Right ventricle myocardium inferior (tissue), 1 donor: ENCODE measurements around the gene MRPL45. TPM values are rescaled to one million over a fixed set of nuclear protein-coding genes. Genes with fewer than 3 reads are reported as not detected.
A peak's percentile ranks its signal among the peaks of the same experiment; 100 is the strongest.

Experiments
- ATAC-seq: fragments of 200-7000 bp; cut with Tn5 transposase; one replicate; pipeline ENCODE4 v1.9.1; 2020; ENCODE audit warnings: mild to moderate bottlenecking, moderate library complexity
- DNase-seq: peaks from one replicate; pipeline ENCODE4 v3.0.0; 2021; ENCODE audit errors: missing footprints
- intact Hi-C: fragments of 100-400 bp; cut with DNase I; formaldehyde crosslinking; loops from one replicate; pipeline ENCODE4 v1.11.0; 2022
- total RNA-seq: library from RNA; stranded (reverse); fragmentation: NEBNext Ultra II Directional; extraction: Animal tissue kit (Norgen Biotek cat#: 25700); gene quantifications from one replicate; pipeline ENCODE4 v1.2.1, GENCODE V29; 2021
- donor health status: DM: no; HTN: yes; CAD: no; lungs with severe emphysema.

The MRPL45 gene
- total RNA-seq, 1 donor from 2014 or later, result 36.9 TPM

DNA sequence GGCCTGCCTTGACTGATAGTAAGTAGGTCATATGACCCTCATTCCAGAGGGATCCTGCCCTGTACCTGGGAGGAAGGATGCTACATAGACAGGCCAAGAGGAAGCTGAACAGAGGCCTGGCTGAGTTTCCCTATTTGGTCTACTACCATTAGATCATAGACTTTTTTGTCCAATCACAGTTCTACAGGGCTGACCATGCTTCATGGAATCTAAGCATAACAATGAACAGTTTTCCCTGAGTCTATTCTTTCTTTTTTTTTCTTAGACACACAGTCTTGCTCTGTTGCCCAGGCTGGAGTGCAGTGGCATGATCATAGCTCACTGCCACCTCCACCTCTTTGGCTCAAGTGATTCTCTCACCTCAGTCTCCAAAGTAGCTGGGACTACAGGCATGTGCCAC is 42.9 kb downstream of the MRPL45 start:
- intact Hi-C loops, result no loop called here
- ATAC-seq, result no peak

DNA sequence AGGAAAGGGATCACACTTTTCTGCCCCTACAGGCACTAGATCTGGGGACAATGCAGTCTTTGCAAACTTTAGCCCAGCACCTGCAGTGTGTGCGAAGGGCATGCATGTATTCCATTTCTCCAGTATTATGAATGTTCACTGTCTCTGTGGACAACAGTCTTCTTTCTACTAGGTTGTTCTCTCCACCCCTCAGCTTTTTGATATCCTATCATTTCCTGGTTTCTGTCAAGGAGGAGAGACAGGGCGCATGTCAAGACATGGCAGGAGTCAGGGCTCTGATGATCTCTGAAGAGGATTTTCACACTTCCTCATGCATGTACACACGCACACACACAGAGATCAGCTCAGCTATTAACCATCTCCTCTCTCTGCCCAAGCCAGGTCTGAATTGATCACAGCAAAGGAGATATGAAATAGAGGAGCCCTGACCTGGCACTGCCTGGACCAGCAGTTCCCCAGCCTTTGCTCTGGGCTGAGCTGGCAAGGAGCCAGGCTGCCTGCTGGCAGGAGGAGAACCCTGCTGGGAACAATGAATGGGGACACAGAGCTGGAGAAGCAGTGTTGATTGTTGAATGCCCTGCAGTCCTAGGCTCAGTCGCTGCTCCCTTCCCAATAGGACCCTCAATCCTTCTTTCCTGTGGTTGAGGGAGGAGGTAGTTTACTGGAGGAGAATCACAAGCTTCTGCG is 44.2 kb downstream of the MRPL45 start:
- ATAC-seq (peak; percentile 79), DNase-seq (peak; percentile 81)
- intact Hi-C loops, result no loop called here

More for the DNA sequence above, 42.9 kb downstream of the MRPL45 start:
- no peak for DNase-seq

DNA sequence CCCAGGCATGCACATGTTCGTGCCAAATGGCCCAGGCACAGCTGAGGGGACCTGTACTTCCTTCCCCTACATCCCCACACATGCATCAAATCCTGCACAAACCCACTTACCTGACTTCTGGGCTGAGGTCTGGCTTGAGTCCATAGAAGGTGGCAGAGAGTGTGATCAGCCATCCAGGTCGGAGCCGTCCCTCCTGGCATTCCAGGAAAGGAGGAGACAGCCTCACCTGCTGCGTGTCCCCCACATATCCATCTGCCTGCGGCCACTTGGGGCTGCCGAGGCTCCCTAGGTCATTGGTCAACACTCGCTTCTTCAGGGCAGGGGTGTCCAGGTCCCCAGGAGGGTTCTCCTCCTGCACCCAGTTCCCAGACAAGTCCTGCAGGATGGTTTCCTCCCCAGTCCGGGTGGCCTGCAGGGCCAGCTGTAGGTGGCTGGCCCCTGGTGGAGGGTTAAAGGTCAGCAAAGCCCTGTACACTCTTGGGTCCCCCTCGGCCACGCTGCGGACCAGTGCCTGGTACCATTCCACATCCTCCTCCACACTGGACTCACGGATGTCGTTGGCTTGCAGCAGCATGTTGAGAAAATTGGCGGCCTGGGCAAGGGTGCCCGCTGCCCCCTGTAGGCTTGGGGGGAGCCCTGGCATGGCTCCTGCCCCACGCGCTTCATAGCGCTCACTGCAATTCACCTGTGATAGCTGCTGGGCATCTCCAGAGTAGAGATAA is 46.1 kb downstream of the MRPL45 start:
- DNase-seq (no peak), ATAC-seq (no peak)
- intact Hi-C loops, result no loop called here

DNA sequence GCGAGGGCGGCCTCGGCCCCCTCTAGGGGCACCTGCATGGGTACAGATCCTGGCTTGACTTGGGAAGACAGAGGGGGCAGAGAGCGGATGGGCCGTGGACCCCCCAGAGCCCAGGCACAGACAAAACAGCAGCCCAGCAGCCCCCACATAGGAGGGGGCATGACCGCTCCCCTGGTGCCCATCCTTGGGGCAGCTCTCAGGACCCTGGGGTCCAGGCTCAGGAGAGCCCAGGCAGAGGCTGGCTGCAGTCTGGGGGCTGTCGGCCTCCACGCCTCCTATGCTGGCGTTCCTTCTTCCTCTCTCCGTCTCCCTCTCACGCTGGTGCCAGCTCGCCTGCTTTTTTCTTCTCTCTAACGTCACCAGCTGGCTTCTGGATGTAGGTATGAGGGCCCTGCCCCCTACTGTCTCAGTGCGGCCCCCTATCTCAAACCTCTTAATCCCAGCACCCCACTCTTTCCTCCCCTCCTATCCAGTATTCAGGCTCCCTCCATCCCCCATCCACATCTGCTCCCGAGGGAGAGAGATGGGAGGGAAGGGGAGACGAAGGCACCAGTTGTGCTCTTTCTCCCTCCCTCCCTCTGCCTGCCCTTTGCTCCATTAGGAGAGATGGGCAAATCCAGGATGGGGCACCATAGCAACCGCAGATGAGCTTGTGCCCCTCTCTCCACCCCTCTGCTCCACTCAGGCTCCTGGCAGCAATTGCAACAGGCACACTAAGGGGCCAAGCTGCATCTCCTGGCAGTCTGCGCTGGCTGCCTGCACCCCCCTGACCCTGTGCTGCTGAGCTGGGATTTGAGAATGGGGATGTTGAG is 46.8 kb downstream of the MRPL45 start, which contains the start of gene GPR179:
Gene GPR179 (minus strand): TSS at position 349 of the 812 bp plus-strand sequence. CDS start 167 bp downstream, at position 182.
- ATAC-seq (no peak), DNase-seq (no peak)
- intact Hi-C loops, result no loop called here

DNA sequence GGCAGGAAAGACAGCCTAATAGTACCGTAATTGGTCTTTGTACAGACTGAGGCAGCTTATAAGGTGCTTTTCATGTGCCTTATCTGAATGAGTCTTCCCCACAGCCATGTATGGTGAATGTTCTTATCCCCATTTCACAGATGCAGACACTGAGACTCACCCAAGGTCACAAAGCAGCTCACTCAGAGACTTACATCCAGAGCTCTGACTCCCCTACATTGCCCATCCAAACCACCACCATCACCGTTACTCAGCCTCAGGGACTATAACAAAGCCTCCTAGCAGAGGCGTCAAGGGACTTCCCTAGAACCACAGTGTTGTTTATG is 47.4 kb downstream of the MRPL45 start:
- intact Hi-C loops, result no loop called here
- ATAC-seq, result no peak

DNA sequence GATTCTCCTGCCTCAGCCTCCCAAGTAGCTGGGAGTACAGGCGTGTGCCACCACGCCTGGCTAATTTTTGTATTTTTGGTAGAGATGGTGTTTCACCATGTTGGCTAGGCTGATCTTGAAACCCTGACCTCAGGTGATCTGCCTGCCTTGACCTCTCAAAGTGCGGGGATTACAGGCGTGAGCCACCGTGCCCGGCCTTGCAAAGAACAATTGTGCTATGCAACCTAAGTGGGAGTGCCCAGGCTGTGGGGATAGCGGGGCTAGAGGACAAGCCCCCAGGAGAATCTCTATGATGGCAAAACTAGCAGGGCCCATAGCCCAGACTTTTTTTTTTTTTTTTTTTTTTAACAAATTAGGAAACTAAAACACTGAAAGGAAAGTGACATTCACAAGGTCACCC is 48.8 kb downstream of the MRPL45 start:
- intact Hi-C loops, result no loop called here
- ATAC-seq (no peak), DNase-seq (no peak)

More for the DNA sequence above, 47.4 kb downstream of the MRPL45 start:
- no peak for DNase-seq

DNA sequence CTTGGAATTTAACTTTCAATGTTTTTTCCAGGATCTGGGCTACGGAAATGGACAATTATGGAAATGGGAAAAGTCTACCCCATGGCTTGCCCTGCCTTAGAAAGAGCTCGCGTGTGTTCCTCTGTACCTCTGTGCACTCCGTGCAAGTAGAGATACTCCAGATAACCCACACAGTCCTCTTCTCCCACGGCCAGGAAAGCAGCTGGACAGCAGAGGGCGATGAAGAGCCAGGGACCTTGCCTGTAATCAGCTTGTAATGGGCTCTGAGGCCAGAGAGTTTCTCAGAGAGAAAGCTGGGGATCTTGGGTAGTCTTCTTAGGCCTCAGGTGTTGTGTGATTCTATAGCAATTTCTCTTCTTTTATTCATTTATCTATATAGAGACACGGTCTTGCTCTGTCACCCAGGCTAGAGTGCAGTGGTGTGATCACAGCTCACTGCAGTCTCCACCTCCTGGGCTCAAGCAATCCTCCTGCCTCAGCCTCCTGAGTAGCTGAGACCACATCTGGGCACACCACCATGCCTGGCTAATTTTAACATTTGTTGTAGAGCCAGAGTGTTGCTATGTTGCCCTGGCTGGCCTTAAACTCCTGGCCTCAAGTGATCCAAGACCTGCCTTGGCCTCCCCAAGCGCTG is 52.2 kb downstream of the MRPL45 start:
- peak; percentile 54 for ATAC-seq
- intact Hi-C loops, result loop anchor here (1.0 kb wide), 1 partner anchor 65 kb away; no protein-coding TSS in a partner anchor
- peak; percentile 88 for DNase-seq

DNA sequence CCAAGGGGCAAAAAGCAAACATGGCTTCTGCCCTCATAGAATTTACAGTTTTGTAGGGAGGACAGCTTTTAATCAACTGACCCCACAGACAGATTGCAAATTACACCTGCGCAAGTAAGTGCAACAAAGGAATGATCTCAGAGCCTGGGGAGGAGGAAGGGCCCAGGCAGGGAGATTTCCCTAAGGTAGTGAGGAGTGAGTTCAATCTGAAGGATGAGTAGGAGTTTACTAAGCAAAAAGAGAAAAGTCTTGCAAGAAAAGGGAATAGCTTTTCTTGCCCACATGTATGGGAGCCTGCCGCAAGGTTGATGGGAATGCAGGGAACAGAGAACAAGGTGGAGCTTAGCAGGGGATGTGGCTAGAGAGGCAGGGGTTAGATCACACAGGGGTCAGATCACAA is 53.1 kb downstream of the MRPL45 start:
- DNase-seq (no peak), ATAC-seq (no peak)
- intact Hi-C loops, result loop anchor here (10.0 kb wide), 2 partner anchors 155 to 315 kb away; no protein-coding TSS in a partner anchor

DNA sequence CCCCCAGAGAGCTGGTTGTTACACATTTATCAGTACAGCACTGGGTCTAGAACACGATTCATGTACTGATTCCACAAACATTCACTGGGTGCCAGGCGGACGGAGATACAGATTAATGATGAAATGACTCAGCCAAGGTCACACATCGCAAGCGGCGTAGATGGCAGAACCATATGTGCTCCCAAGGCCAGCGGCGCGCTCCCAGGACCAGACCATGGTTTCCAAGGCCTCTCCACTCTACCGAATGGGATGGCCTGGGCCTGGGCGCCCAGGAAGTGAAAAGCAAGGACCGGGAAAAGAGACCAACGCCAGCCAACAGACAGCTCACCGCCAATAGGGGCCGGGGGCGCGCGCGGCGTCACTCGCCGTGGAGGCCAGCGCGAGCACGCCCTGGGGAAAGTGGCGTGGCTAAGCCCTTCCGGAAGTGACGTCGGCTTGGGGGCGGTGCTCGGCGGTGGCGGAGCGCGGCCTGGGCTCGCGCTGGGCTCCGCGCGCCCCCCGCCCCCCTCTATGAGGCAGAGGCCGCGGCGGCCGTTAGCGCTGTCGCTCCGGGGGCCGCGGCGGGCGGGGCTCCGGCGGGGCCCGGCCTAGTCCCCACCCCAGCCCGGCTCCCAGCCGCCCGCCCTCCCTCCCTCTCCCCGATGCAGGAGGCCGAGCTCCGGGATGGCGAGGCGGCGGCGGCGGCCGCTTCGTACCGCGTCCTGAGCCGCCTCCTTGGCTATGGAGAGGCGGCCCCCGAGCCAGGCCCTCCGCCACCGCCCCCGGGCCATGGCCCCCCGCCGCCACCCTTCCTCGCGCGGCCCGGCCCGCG is 54.6 kb downstream of the MRPL45 start, which contains the start of gene SOCS7:
Gene SOCS7 (plus strand): TSS at position 433 of the 811 bp plus-strand sequence. CDS start 209 bp downstream, at position 642.
- ATAC-seq (peak; percentile 98), DNase-seq (peak; percentile 96)
- intact Hi-C loops, result loop anchor here (10.0 kb wide), 2 partner anchors 153 to 313 kb away; no protein-coding TSS in a partner anchor

DNA sequence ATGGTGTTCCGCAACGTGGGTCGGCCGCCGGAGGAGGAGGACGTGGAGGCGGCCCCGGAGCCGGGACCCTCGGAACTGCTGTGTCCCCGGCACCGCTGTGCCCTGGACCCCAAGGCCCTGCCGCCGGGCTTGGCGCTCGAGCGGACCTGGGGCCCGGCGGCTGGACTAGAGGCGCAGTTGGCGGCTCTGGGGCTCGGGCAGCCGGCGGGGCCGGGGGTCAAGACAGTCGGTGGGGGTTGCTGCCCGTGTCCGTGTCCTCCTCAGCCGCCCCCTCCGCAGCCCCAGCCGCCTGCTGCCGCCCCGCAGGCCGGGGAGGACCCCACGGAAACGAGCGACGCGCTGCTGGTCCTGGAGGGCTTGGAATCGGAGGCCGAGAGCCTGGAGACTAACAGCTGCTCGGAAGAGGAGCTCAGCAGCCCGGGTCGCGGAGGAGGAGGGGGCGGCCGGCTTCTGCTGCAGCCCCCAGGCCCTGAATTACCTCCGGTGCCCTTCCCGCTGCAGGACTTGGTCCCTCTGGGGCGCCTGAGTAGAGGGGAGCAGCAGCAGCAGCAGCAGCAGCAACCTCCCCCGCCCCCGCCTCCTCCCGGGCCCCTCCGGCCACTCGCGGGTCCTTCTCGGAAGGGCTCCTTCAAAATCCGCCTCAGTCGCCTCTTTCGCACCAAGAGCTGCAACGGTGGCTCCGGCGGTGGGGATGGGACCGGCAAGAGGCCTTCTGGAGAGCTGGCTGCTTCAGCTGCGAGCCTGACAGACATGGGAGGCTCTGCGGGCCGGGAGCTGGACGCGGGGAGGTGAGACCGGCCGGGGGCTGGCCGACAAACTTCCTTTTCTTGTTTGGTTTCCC is 55.5 kb downstream of the MRPL45 start:
- intact Hi-C loops, result loop anchor here (10.0 kb wide), 2 partner anchors 152 to 312 kb away; no protein-coding TSS in a partner anchor
- ATAC-seq, result peak; percentile 2
- peak; percentile 64 for DNase-seq

DNA sequence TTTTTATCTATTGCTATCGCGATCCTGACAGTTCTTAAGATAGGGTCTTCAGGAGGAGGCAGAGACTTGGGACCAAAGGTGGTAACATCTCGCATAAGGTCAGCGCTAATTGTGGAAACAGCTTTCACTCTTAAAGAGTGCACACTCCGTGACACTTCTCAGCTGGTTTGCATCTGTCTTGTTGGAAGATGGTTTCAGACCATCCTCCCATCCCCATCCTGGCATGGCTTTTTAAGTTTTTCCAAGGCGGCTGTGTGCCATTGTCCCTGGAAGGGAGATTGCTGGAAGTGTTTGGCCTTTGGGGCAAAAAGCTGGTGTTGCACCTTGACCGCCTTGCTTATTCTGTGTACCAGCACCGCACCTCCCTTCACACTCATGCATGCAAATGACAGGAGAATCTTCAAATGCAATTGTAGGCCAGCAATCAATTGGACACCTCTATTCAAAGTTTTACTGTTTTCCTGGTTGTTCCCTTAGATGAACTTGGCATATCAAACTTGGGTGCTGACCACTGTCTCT is 56.2 kb downstream of the MRPL45 start:
- no peak for ATAC-seq
- intact Hi-C loops, result loop anchor here (10.0 kb wide), 2 partner anchors 152 to 312 kb away; no protein-coding TSS in a partner anchor
- no peak for DNase-seq

DNA sequence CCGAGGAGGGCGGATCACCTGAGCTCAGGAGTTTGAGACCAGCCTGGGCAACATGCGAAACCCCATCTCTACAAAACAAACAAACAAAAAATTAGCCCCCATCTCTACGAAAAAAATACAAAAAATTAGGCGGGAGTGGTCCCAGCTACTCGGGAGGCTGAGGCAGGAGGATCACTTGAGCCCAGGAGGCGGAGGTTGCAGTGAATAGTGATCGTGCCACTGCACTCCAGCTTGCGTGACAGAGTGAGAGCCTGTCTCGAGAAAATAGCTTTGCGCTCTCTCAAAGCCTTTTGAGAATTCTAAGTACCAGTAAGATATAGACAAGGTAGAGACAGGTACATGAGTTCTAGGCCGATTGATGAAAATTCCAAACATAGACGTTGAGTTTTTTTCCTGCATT is 56.7 kb downstream of the MRPL45 start:
- DNase-seq (no peak), ATAC-seq (no peak)
- intact Hi-C loops, result loop anchor here (10.0 kb wide), 2 partner anchors 151 to 311 kb away; no protein-coding TSS in a partner anchor

DNA sequence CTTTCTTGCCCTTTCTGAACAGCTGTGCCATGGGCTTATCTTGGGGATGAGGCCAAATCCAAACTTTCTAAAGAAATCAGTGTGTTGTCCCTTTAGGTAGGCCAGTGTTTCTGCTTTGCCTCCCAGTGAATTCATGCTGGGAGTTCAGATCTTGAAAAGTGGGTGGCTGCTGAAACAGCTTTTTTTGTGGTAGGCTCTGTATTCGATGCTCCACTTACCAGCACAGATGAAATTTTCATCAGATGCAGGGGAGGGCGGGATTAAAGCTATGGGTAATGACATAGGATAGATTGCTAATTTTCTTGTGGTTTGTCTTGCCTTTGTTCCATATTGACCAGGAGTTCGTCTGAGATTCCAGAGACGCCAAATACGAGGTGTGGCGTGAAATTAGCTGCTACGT is 57.5 kb downstream of the MRPL45 start:
- intact Hi-C loops, result loop anchor here (10.0 kb wide), 2 partner anchors 150 to 310 kb away; no protein-coding TSS in a partner anchor
- DNase-seq (no peak), ATAC-seq (no peak)

DNA sequence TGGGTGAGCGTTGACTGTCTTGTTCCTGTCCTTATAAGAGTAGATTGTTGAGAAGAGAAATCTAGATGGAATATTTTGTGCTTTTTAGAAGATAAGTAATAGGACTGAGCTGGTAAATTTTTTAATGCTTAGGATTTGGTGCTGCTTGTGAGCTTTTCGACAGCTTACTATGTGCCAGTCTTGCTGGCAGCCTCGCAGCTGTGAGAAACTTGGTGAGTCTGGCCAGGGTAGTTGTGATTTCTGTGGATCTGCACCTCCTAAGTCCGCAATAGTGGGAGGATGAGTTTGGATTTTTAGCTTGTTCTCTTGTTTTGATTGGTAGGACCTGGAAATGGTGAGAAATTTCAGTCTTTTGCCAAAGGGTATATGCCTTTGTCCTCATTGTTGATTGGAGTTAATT is 58.3 kb downstream of the MRPL45 start:
- intact Hi-C loops, result loop anchor here (10.0 kb wide), 2 partner anchors 150 to 310 kb away; no protein-coding TSS in a partner anchor
- DNase-seq (no peak), ATAC-seq (no peak)

DNA sequence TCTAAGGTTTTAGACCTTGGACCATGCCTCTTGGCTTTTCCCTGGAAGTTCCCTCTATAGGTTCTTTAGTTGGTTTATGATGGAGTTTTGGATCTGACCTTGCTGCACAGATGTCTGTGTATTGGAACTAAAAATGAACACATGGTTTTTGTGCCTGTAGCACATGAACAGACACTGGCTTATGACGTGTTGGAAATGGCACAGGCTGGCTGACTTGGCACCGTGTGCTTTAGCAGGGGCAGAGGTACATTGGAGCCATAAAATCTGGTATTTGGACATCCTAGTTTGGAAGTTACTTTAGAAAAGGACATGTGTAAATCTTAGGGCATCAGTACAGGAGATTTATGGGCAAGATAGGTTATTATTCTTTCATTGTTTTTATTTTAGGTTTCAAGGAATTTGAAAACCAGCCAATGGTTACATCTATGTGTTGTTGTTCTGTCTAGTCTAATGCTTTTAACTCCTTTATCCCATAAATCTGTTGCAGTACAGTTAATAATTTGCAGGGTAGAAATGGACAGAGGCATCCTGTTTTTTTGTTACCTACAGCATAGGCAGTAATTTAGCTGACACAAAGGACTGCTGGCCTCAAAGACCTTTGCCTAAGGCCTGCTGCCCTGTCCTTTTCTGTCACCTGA is 60.6 kb downstream of the MRPL45 start:
- ATAC-seq (no peak), DNase-seq (no peak)
- intact Hi-C loops, result loop anchor here (10.0 kb wide), 2 partner anchors 147 to 307 kb away; no protein-coding TSS in a partner anchor
